IMR-90 (cell line): ENCODE results near the gene PPP2R1B. TPM values are rescaled to one million over a fixed set of nuclear protein-coding genes. Genes with fewer than 3 reads are reported as not detected.

Source experiments
- ATAC-seq: fragments of 200-7000 bp; cut with Tn5 transposase; 2 replicates; pipeline ENCODE4 v1.9.1; 2020; ENCODE audit warnings: low read depth, mild to moderate bottlenecking, moderate library complexity
- BruUV-seq: library from RNA; stranded (reverse); fragments of 400-500 nt; replicated peaks from 2 replicates; lab custom pipeline; 2021; lab: Mats Ljungman, UMichigan
- CTCF ChIA-PET: fragments of 300-600 bp; formaldehyde crosslinking; extraction: SDS; loops from one replicate; lab custom pipeline; 2021; ENCODE audit warnings: antibody characterized with exemption; lab: Yijun Ruan, JAX
- POLR2A ChIA-PET: fragments of 300-600 bp; sonication (Branson Sonifier 250); formaldehyde crosslinking; loops from one replicate; lab custom pipeline; 2022; ENCODE audit warnings: antibody characterized with exemption; ENCODE audit not compliant: unreplicated experiment; lab: Charles Lee
- DNase-seq: peaks from one replicate; pipeline ENCODE4 v3.0.0; 2013
- H2AFZ ChIP-seq: replicated peaks from 2 replicates; pipeline ENCODE3; 2013; ENCODE audit warnings: low read length, mild to moderate bottlenecking; ENCODE audit not compliant: poor library complexity
- H2AK5ac ChIP-seq: 2 replicates; pipeline ENCODE4 v1.6.1; 2013; ENCODE audit warnings: low read depth, low read length, inconsistent platforms
- H2AK9ac ChIP-seq: replicated peaks from 2 replicates; pipeline ENCODE3; 2013; ENCODE audit warnings: mild to moderate bottlenecking, low read depth, low read length, moderate library complexity; ENCODE audit not compliant: poor library complexity
- H2BK120ac ChIP-seq: 2 replicates; pipeline ENCODE4 v1.6.1; 2013; ENCODE audit warnings: low read depth, low read length, inconsistent platforms
- H2BK15ac ChIP-seq: 3 replicates; pipeline ENCODE4 v1.6.1; 2013; ENCODE audit warnings: low read depth, low read length, inconsistent platforms
- H2BK20ac ChIP-seq: 2 replicates; pipeline ENCODE4 v1.6.1; 2013; ENCODE audit warnings: low read depth, mild to moderate bottlenecking, inconsistent platforms, low read length, moderate library complexity
- H2BK5ac ChIP-seq: 2 replicates; pipeline ENCODE4 v1.6.1; 2013; ENCODE audit warnings: mild to moderate bottlenecking, low read depth, low read length, inconsistent platforms; ENCODE audit not compliant: poor library complexity, severe bottlenecking
- H3K14ac ChIP-seq: replicated peaks from 2 replicates; pipeline ENCODE4 v1.6.1; 2013; ENCODE audit warnings: low read depth, low read length, inconsistent platforms
- H3K18ac ChIP-seq: 2 replicates; pipeline ENCODE4 v1.6.1; 2013; ENCODE audit warnings: low read depth, low read length, control low read depth
- H3K23ac ChIP-seq: 2 replicates; pipeline ENCODE4 v1.6.1; 2013; ENCODE audit warnings: low read depth, low read length, inconsistent platforms
- H3K27ac ChIP-seq: 2 replicates; pipeline ENCODE4 v1.5.1; 2013; ENCODE audit warnings: mild to moderate bottlenecking, control low read depth, low read length; ENCODE audit not compliant: insufficient read depth
- H3K27me3 ChIP-seq: 2 replicates; pipeline ENCODE4 v1.6.1; 2013; ENCODE audit warnings: low read length; ENCODE audit not compliant: control insufficient read depth, insufficient read depth
- H3K36me3 ChIP-seq: 2 replicates; pipeline ENCODE4 v1.6.1; 2013; ENCODE audit warnings: low read length, mixed read lengths; ENCODE audit not compliant: control insufficient read depth, insufficient read depth
- H3K4ac ChIP-seq: 2 replicates; pipeline ENCODE4 v1.6.1; 2013; ENCODE audit warnings: low read depth, low read length, inconsistent platforms
- H3K4me1 ChIP-seq: 2 replicates; pipeline ENCODE4 v1.6.1; 2013; ENCODE audit warnings: low read length, mixed read lengths; ENCODE audit not compliant: control insufficient read depth, insufficient read depth
- H3K4me2 ChIP-seq: 2 replicates; pipeline ENCODE4 v1.6.1; 2013; ENCODE audit warnings: low read depth, mild to moderate bottlenecking, control low read depth, low read length, moderate library complexity
- H3K4me3 ChIP-seq: 2 replicates; pipeline ENCODE4 v1.5.1; 2013; ENCODE audit warnings: low read depth, mild to moderate bottlenecking, control low read depth, low read length, moderate library complexity; ENCODE audit not compliant: insufficient read depth
- H3K56ac ChIP-seq: 2 replicates; pipeline ENCODE4 v1.6.1; 2013; ENCODE audit warnings: low read length, inconsistent platforms; ENCODE audit not compliant: insufficient read depth; ENCODE audit errors: extremely low read depth
- H3K79me1 ChIP-seq, 2 experiments: 2 replicates each; pipeline ENCODE4 v1.6.1; 2013; ENCODE audit warnings: low read length in 2 of 2, inconsistent platforms in 1 of 2, low read depth in 1 of 2
- H3K9ac ChIP-seq: 2 replicates; pipeline ENCODE4 v1.6.1; 2013; ENCODE audit warnings: low read depth, low read length, control low read depth
- H3K9me1 ChIP-seq: 2 replicates; pipeline ENCODE4 v1.6.1; 2013; ENCODE audit warnings: low read length, inconsistent platforms; ENCODE audit not compliant: insufficient read depth
- H3K9me3 ChIP-seq: 2 replicates; pipeline ENCODE4 v1.6.1; 2013; ENCODE audit warnings: low read length; ENCODE audit not compliant: control insufficient read depth, insufficient read depth
- H4K20me1 ChIP-seq: 2 replicates; pipeline ENCODE4 v1.6.1; 2013; ENCODE audit warnings: low read length, inconsistent platforms; ENCODE audit not compliant: insufficient read depth
- H4K5ac ChIP-seq: 2 replicates; pipeline ENCODE4 v1.6.1; 2013; ENCODE audit warnings: mild to moderate bottlenecking, low read depth, low read length, control low read depth
- H4K8ac ChIP-seq, 2 experiments: 2 replicates each; pipeline ENCODE4 v1.6.1; 2013; ENCODE audit warnings: low read depth in 2 of 2, low read length in 2 of 2, control low read depth in 1 of 2, inconsistent platforms in 1 of 2
- H4K91ac ChIP-seq: 2 replicates; pipeline ENCODE4 v1.6.1; 2013; ENCODE audit warnings: low read depth, low read length, inconsistent platforms; ENCODE audit not compliant: insufficient read depth
- BHLHE40 ChIP-seq: fragments of 150-350 bp; IDR thresholded peaks from 2 replicates; pipeline ENCODE4 v1.6.1; 2016; ENCODE audit warnings: mild to moderate bottlenecking, low read depth, low read length
- CEBPB ChIP-seq: IDR thresholded peaks from 2 replicates; pipeline ENCODE4 v1.6.1; 2012; ENCODE audit warnings: low read depth, low read length, improper control_type of control experiment
- CHD1 ChIP-seq: IDR thresholded peaks from 2 replicates; pipeline ENCODE4 v1.6.1; 2012; ENCODE audit warnings: low read depth, low read length, improper control_type of control experiment
- MXI1 ChIP-seq: IDR thresholded peaks from 2 replicates; pipeline ENCODE4 v1.6.1; 2012; ENCODE audit warnings: low read depth, mild to moderate bottlenecking, low read length, moderate library complexity, borderline replicate concordance
- NFE2L2 ChIP-seq: fragments of 150-350 bp; IDR thresholded peaks from 2 replicates; pipeline ENCODE4 v1.6.1; 2016; ENCODE audit warnings: low read depth, mild to moderate bottlenecking, low read length
- whole genome bisulfite sequencing, 2 experiments: methylation state at CpG; one replicate each; pipeline versions ENCODE4 v1.1.5 to v1.1.7; 2013; ENCODE audit warnings: missing lambda C conversion rate in 2 of 2; ENCODE audit not compliant: insufficient read length in 1 of 2; ENCODE audit errors: extremely low coverage in 2 of 2; 5-methylcytosine and 5-hydroxymethylcytosine counted together
- dilution Hi-C: fragments of 300-500 bp; cut with HindIII; formaldehyde crosslinking; loops from one replicate; pipeline ENCODE4 v1.14.3; 2018; ENCODE audit warnings: low sequenced_read_pairs; ENCODE audit not compliant: unreplicated experiment
- in situ Hi-C: fragments of 300-500 bp; cut with MboI; formaldehyde crosslinking; loops from 3 replicates; pipeline ENCODE4 v1.14.3; 2019; ENCODE audit warnings: low sequenced_read_pairs, inconsistent platforms, mixed read lengths
- intact Hi-C: fragments of 100-400 bp; cut with micrococcal nuclease; formaldehyde crosslinking; loops from 2 replicates; pipeline ENCODE4 v1.10.0; 2022
- polyA plus RNA-seq, 3 experiments: library from polyadenylated mRNA; depleted of rRNA; stranded (reverse); fragments of >200 nt; gene quantifications; 2 replicates each; pipeline ENCODE4 v1.2.3, GENCODE V29; 2012; ENCODE audit warnings: low replicate concordance in 1 of 3
- total RNA-seq: library from RNA; depleted of rRNA; stranded (reverse); fragments of >200 nt; gene quantifications from 2 replicates; pipeline ENCODE4 v1.2.3, GENCODE V29; 2012

PPP2R1B gene
- total and polyA plus RNA-seq, 2 of the 4 experiments (the other 2 are of a cell fraction) = 23.0 to 62.9 TPM

DNA sequence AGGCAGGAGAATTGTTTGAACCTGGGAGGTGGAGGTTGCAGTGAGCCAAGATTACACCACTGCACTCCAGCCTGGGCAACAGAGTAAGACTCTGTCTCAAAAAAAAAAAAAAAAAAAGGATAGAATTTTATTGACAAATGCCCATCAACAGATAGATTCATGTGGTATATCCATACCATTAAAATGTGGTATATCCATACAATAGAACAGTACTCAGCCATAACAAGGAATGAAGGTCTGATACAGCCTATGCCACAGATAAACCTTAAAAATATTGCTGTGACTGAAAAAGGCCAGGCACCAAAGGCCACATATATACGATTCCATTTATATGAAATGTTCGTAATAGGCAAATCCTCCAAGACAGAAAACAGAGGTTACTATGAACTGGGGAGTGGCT lies 45.3 kb upstream of the PPP2R1B start:
- Histone ChIP-seq H3K9me1 (peaks cover 6% of the 10 kb centered on the region; the same call in 1 of the 2 replicates), H3K27ac (no peak overlapping the region), H3K14ac (no peak overlapping the region), H2AK9ac (no peak overlapping the region), H2BK20ac (no peak overlapping the region), H4K8ac (no peak overlapping the region), H3K4ac (no peak overlapping the region), H2BK5ac (no peak overlapping the region), H4K91ac (no peak overlapping the region), H2BK15ac (no peak overlapping the region), H3K79me1 (peaks cover 3% of the 10 kb centered on the region in 2 experiments; a peak in 1 of 4 replicates), H2AFZ (no peak overlapping the region), H3K9ac (no peak overlapping the region), H4K20me1 (no peaks in the 10 kb centered on the region), H4K5ac (no peak overlapping the region), H3K9me3 (no peaks in the 10 kb centered on the region), H3K56ac (no peak overlapping the region), H3K27me3 (no peaks in the 10 kb centered on the region), H2AK5ac (no peak overlapping the region), H3K4me1 (peaks cover 6% of the 10 kb centered on the region), H3K4me2 (no peak overlapping the region), H3K4me3 (no peak overlapping the region), H3K36me3 (peaks cover 8% of the 10 kb centered on the region; the same call in 1 of the 2 replicates), H3K18ac (no peak overlapping the region), H2BK120ac (no peak overlapping the region), H3K23ac (no peak overlapping the region)
- TF ChIP-seq NFE2L2 (no peak), MXI1 (no peak), BHLHE40 (no peak), CEBPB (no peak), CHD1 (no peak)
- ChIA-PET POLR2A (interaction anchor here (0.6 kb wide), 1 partner anchor 15 kb away, joined by 10 read pairs; no protein-coding TSS in a partner anchor), CTCF (no interaction called here)
- in situ Hi-C loops (no loop called here), dilution Hi-C loops (no loop called here), intact Hi-C loops (no loop called here)
- no CpG with 5 or more reads among the region's 2 CpGs for WGBS, 2 experiments
- ATAC-seq = no peak
- DNase-seq = no peak
- BruUV-seq = no TSS peak
